Hepatocyte (in vitro differentiated cells): Measurements from ENCODE around the gene SMIM43. TPM values are rescaled to one million over a fixed set of nuclear protein-coding genes. Genes with fewer than 3 reads are reported as not detected.
"Not testable (repeated sequence)": the region's sequence is repeated elsewhere in the genome, so short reads cannot be mapped to it uniquely, and the experiment has no call there.

Source experiments
- DNase-seq: peaks from one replicate; pipeline ENCODE4 v3.0.0-alpha.2; 2016; ENCODE audit warnings: low spot score
- H2AFZ ChIP-seq: fragments of 200-600 bp; sonication (generic); 2 replicates; pipeline ENCODE4 v1.6.0; 2016; ENCODE audit warnings: antibody characterized with exemption, mild to moderate bottlenecking
- H3K27ac ChIP-seq: fragments of 200-600 bp; sonication (generic); 2 replicates; pipeline ENCODE4 v1.5.1; 2016; ENCODE audit warnings: mild to moderate bottlenecking
- H3K27me3 ChIP-seq: fragments of 200-600 bp; sonication (generic); 2 replicates; pipeline ENCODE4 v1.6.1; 2016
- H3K36me3 ChIP-seq: fragments of 200-600 bp; sonication (generic); replicated peaks from 2 replicates; pipeline ENCODE4 v1.5.1; 2016; ENCODE audit warnings: low read depth; ENCODE audit not compliant: insufficient read depth
- H3K4me1 ChIP-seq: fragments of 200-600 bp; sonication (generic); 2 replicates; pipeline ENCODE4 v1.5.1; 2016; ENCODE audit warnings: mild to moderate bottlenecking, moderate library complexity; ENCODE audit not compliant: insufficient read depth
- H3K4me2 ChIP-seq: fragments of 200-600 bp; sonication (generic); 2 replicates; pipeline ENCODE4 v1.6.0; 2016
- H3K4me3 ChIP-seq: fragments of 200-600 bp; sonication (generic); 2 replicates; pipeline ENCODE4 v1.5.1; 2016; ENCODE audit warnings: mild to moderate bottlenecking
- H3K79me2 ChIP-seq: fragments of 200-600 bp; sonication (generic); 2 replicates; pipeline ENCODE4 v1.6.0; 2017; ENCODE audit warnings: mild to moderate bottlenecking
- H3K9me2 ChIP-seq: fragments of 200-600 bp; sonication (generic); replicated peaks from 2 replicates; pipeline ENCODE4 v1.6.0; 2017; ENCODE audit warnings: mild to moderate bottlenecking; ENCODE audit not compliant: insufficient read depth
- H3K9me3 ChIP-seq: fragments of 200-600 bp; sonication (generic); 2 replicates; pipeline ENCODE4 v1.5.1; 2016; ENCODE audit warnings: low read depth, mild to moderate bottlenecking
- H4K20me1 ChIP-seq: fragments of 200-600 bp; sonication (generic); 2 replicates; pipeline ENCODE4 v1.6.0; 2016; ENCODE audit warnings: mild to moderate bottlenecking; ENCODE audit not compliant: insufficient read depth, poor library complexity, severe bottlenecking
- EZH2 ChIP-seq: fragments of 200-600 bp; sonication (generic); IDR thresholded peaks from 2 replicates; pipeline ENCODE4 v1.6.1; 2016; ENCODE audit warnings: antibody characterized with exemption, mild to moderate bottlenecking, borderline replicate concordance
- EZH2phosphoT487 ChIP-seq: fragments of 200-600 bp; sonication (generic); IDR thresholded peaks from one replicate; pipeline ENCODE4 v1.6.1; 2018; ENCODE audit warnings: antibody characterized with exemption, mild to moderate bottlenecking, low read depth, moderate library complexity; ENCODE audit not compliant: unreplicated experiment, severe bottlenecking
- WGBS: methylation state at CpG from one replicate; pipeline ENCODE4 v1.1.6; 2016; ENCODE audit warnings: low lambda C conversion rate; ENCODE audit errors: missing lambda C conversion rate; 5-methylcytosine and 5-hydroxymethylcytosine counted together
- polyA plus RNA-seq: library from polyadenylated mRNA; unstranded; fragments of >200 nt; fragmentation: Nextera tagmentation; extraction: Ambion mirVana; gene quantifications from 2 replicates; pipeline ENCODE4 v1.2.1, GENCODE V29; 2016
- total RNA-seq: library from RNA; depleted of rRNA; stranded (reverse); fragments of >200 nt; gene quantifications from 2 replicates; pipeline ENCODE4 v1.2.3, GENCODE V29; 2014
- TF ChIP-seq, protein P1 (sequence below): fragments of 200-600 bp; sonication (generic); IDR thresholded peaks from 2 replicates; pipeline ENCODE4 v1.5.1; 2016; ENCODE audit warnings: antibody characterized with exemption, mild to moderate bottlenecking; ENCODE audit not compliant: poor library complexity

Gene SMIM43
- total and polyA plus RNA-seq, 2 experiments from 2014 or later: 0.95 TPM; not detected in 1

GRCh38 chr4:121764303-121764701 lies 662 bp downstream of the SMIM43 start:
- Histone ChIP-seq H3K4me3 (peak overlapping the region; percentile 39), H3K36me3 (no peaks in the 10 kb centered on the region), H3K9me2 (no peaks in the 10 kb centered on the region), H3K27me3 (peaks cover 100% of the 10 kb centered on the region), H3K4me2 (peak overlapping the region; percentile 99), H3K79me2 (no peaks in the 10 kb centered on the region), H3K27ac (no peak overlapping the region), H3K9me3 (no peaks in the 10 kb centered on the region), H4K20me1 (no peaks in the 10 kb centered on the region), H3K4me1 (no peaks in the 10 kb centered on the region), H2AFZ (peak overlapping the region; percentile 56)
- WGBS: 37% methylated on average over 14 of the region's 14 CpGs
- TF ChIP-seq EZH2 (peak; percentile 52), EZH2phosphoT487 (no peak)
- TF ChIP-seq, protein P1, sequence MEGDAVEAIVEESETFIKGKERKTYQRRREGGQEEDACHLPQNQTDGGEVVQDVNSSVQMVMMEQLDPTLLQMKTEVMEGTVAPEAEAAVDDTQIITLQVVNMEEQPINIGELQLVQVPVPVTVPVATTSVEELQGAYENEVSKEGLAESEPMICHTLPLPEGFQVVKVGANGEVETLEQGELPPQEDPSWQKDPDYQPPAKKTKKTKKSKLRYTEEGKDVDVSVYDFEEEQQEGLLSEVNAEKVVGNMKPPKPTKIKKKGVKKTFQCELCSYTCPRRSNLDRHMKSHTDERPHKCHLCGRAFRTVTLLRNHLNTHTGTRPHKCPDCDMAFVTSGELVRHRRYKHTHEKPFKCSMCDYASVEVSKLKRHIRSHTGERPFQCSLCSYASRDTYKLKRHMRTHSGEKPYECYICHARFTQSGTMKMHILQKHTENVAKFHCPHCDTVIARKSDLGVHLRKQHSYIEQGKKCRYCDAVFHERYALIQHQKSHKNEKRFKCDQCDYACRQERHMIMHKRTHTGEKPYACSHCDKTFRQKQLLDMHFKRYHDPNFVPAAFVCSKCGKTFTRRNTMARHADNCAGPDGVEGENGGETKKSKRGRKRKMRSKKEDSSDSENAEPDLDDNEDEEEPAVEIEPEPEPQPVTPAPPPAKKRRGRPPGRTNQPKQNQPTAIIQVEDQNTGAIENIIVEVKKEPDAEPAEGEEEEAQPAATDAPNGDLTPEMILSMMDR: no peak
- DNase-seq: no peak

- no peak for DNase-seq
- no peaks in the 10 kb centered on the region for H3K36me3 ChIP-seq
- no peak overlapping the region for H3K4me3 ChIP-seq
- H3K4me2 ChIP-seq: no peak overlapping the region
- H3K79me2 ChIP-seq: no peaks in the 10 kb centered on the region
- H3K27ac ChIP-seq: no peak overlapping the region
- no peaks in the 10 kb centered on the region for H3K4me1 ChIP-seq
- peaks cover 66% of the 10 kb centered on the region for H3K27me3 ChIP-seq
- H4K20me1 ChIP-seq: no peaks in the 10 kb centered on the region
- H3K9me2 ChIP-seq: no peaks in the 10 kb centered on the region
- 77% methylated on average over 3 of the region's 3 CpGs for WGBS
- no peak overlapping the region for H2AFZ ChIP-seq
- no peaks in the 10 kb centered on the region for H3K9me3 ChIP-seq
- TF ChIP-seq EZH2: no peak
- no peak for TF ChIP-seq EZH2phosphoT487
- TF ChIP-seq, protein P1: no peak
Measured at GRCh38 chr4:121760205-121760604, 4.8 kb downstream of the SMIM43 start.

DNA sequence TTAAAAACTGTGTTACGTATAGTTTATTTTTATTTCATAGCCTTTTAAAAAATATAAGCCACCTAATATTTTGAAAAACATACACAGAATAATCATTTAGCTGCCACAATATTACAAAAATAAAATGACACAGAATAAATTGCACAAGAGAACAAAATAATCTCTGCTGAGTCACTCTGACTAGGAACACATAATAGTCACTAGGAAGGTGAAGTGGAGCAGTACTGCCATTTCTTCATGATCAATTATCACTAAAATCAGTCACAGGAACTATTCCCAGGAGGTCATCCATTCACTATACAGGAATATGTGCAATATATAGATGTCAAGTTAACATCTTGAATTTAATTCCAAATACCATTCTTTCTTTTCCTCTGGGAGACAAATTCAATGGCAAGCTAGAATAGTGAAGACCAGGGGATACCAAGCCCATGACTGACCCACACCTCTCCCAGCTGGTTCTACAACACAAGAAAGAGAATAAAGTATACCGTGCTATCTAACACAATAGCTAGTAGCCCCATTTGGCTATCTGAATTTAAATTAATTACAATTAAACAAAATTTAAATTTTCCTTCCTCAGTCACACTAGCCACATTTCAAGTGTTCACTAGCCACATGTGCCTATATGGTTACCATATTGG lies 5.9 kb downstream of the SMIM43 start:
- WGBS: 91% methylated on average over 2 of the region's 2 CpGs
- no peak overlapping the region for H3K4me2 ChIP-seq
- no peaks in the 10 kb centered on the region for H3K9me2 ChIP-seq

DNA sequence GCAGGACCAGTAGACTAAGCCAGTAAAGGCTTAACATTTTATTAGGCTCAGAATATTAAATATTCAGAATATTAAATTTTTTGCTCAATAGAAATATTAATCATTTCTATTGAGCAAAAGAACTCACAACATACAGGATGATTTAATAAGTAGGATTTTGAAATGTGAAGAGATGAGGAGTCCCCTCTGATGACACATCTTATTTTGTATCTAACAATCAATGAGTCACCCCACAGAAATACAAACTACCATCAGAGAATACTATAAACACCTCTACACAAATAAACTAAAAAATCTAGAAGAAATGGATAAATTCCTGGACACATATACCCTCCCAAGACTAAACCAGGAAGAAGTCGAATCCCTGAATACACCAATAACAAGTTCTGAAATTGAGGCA lies 12.8 kb downstream of the SMIM43 start:
- H3K27me3 ChIP-seq, H3K9me2 ChIP-seq, H3K79me2 ChIP-seq, H3K27ac ChIP-seq, H3K4me2 ChIP-seq, H3K4me1 ChIP-seq, H4K20me1 ChIP-seq, DNase-seq, H3K4me3 ChIP-seq, H2AFZ ChIP-seq, H3K9me3 ChIP-seq, H3K36me3 ChIP-seq: not testable (repeated sequence)
- WGBS: 81% methylated on average over 1 of the region's 1 CpG

More for the DNA sequence above, 5.9 kb downstream of the SMIM43 start:
- peaks cover 55% of the 10 kb centered on the region for H3K27me3 ChIP-seq
- H4K20me1 ChIP-seq: no peaks in the 10 kb centered on the region
- H3K27ac ChIP-seq: no peak overlapping the region
- no peaks in the 10 kb centered on the region for H3K9me3 ChIP-seq
- H3K36me3 ChIP-seq: no peaks in the 10 kb centered on the region
- no peaks in the 10 kb centered on the region for H3K79me2 ChIP-seq
- H2AFZ ChIP-seq: no peak overlapping the region
- DNase-seq: no peak
- no peaks in the 10 kb centered on the region for H3K4me1 ChIP-seq
- no peak overlapping the region for H3K4me3 ChIP-seq
- TF ChIP-seq, protein P1: no peak
- TF ChIP-seq EZH2: no peak
- TF ChIP-seq EZH2phosphoT487: no peak
